ENCODE results near the gene LUZP1. TPM values are rescaled to one million over a fixed set of nuclear protein-coding genes. Genes with fewer than 3 reads are reported as not detected.

The LUZP1 gene
- total and polyA plus RNA-seq, 2 experiments from 2014 or later = 45.7 to 152 TPM

- TF ChIP-seq CTCF (conservative IDR thresholded peaks at IDR 0.05; ENCODE audit: low read depth in 2 of 2) (no peak), ZNF331 (CRISPR knock-in tag; IDR thresholded peaks at IDR 0.05; ENCODE audit: low read depth) (no peak), POLR2AphosphoS5 (IDR thresholded peaks at IDR 0.05; ENCODE audit: low read depth) (no peak)
Observed at GRCh38 chr1:23092447-23092846, 76.2 kb downstream of the LUZP1 start (continued).

- H3K36me3 Mint-ChIP-seq (ENCODE audit: low read depth) = peaks cover 72% of the 10 kb centered on the region
- H3K4me3 ChIP-seq = no peak overlapping the region
- no peak for ATAC-seq
- H3K27ac ChIP-seq (ENCODE audit: low read depth) = no peak overlapping the region
- no peak overlapping the region for H2AFZ ChIP-seq
- DNase-seq (ENCODE audit: low spot score) = no peak
- no peaks in the 10 kb centered on the region for H3K27me3 ChIP-seq (ENCODE audit: insufficient read depth)
- H3K27me3 Mint-ChIP-seq (ENCODE audit: insufficient read depth, low read depth, poor library complexity) = no peaks in the 10 kb centered on the region
- no peak for TF ChIP-seq EZH2phosphoT487 (IDR thresholded peaks at IDR 0.05; ENCODE audit: unreplicated experiment)
- no peak for TF ChIP-seq EZH2 (IDR thresholded peaks at IDR 0.05; ENCODE audit: low read depth, unreplicated experiment)
- TF ChIP-seq STAT1 (IDR thresholded peaks at IDR 0.05; ENCODE audit: unreplicated experiment) = no peak
- no peak for TF ChIP-seq REST (IDR thresholded peaks at IDR 0.05; ENCODE audit: unreplicated experiment)
- TF ChIP-seq ZNF331 (CRISPR knock-in tag; IDR thresholded peaks at IDR 0.05; ENCODE audit: low read depth) = no peak
- no peaks in the 10 kb centered on the region for H3K4me1 Mint-ChIP-seq
- H4K20me1 ChIP-seq (replicated peaks; ENCODE audit: insufficient read depth) = 0 out of 2 replicates have a peak, but pooled peaks cover 22% of the 10 kb centered on the region
- no peak overlapping the region for H3K4me3 Mint-ChIP-seq
- no peak overlapping the region for H3K27ac Mint-ChIP-seq
- peaks cover 26% of the 10 kb centered on the region for H3K36me3 ChIP-seq (ENCODE audit: insufficient read depth)
- no peaks in the 10 kb centered on the region for H3K9me3 Mint-ChIP-seq
- H3K4me1 ChIP-seq (ENCODE audit: insufficient read depth) = no peaks in the 10 kb centered on the region
- H3F3A ChIP-seq (replicated peaks; ENCODE audit: low read depth) = no peaks in the 10 kb centered on the region; the same call in 1 of the 2 replicates
- peaks cover 20% of the 10 kb centered on the region for H3K79me2 ChIP-seq (replicated peaks; ENCODE audit: insufficient read depth)
- H3K4me2 ChIP-seq = no peak overlapping the region
- no peaks in the 10 kb centered on the region for H3K9me2 ChIP-seq (ENCODE audit: insufficient read depth)
Observed at GRCh38 chr1:23091545-23091944, 77.1 kb downstream of the LUZP1 start.

GRCh38 chr1:23090056-23090455 lies 78.6 kb downstream of the LUZP1 start:
- Mint-ChIP-seq H3K27me3 (ENCODE audit: insufficient read depth, low read depth, poor library complexity) (peaks cover 2% of the 10 kb centered on the region), H3K27ac (no peak overlapping the region), H3K36me3 (ENCODE audit: low read depth) (peaks cover 79% of the 10 kb centered on the region), H3K4me3 (no peak overlapping the region), H3K4me1 (no peaks in the 10 kb centered on the region), H3K9me3 (no peaks in the 10 kb centered on the region)
- peaks cover 10% of the 10 kb centered on the region for H3F3A ChIP-seq (replicated peaks; ENCODE audit: low read depth)
- no peak overlapping the region for H3K4me3 ChIP-seq
- H3K27ac ChIP-seq (ENCODE audit: low read depth) = no peak overlapping the region
- DNase-seq (ENCODE audit: low spot score) = no peak
- no peak overlapping the region for H3K4me2 ChIP-seq
- no peak for ATAC-seq
- H3K27me3 ChIP-seq (ENCODE audit: insufficient read depth) = no peaks in the 10 kb centered on the region
- H3K36me3 ChIP-seq (ENCODE audit: insufficient read depth) = peaks cover 30% of the 10 kb centered on the region
- H3K79me2 ChIP-seq (replicated peaks; ENCODE audit: insufficient read depth) = peaks cover 9% of the 10 kb centered on the region; the same call in 1 of the 2 replicates
- peaks cover 19% of the 10 kb centered on the region; the same call in 1 of the 2 replicates for H4K20me1 ChIP-seq (replicated peaks; ENCODE audit: insufficient read depth)
- no peaks in the 10 kb centered on the region for H3K9me2 ChIP-seq (ENCODE audit: insufficient read depth)
- no peaks in the 10 kb centered on the region for H3K4me1 ChIP-seq (ENCODE audit: insufficient read depth)
- no peak overlapping the region for H2AFZ ChIP-seq
- TF ChIP-seq CTCF (conservative IDR thresholded peaks at IDR 0.05; ENCODE audit: low read depth in 2 of 2) = no peak

All from GM23338 (cell line).